ENCODE data around the gene AP3B1. TPM values are rescaled to one million over a fixed set of nuclear protein-coding genes. Genes with fewer than 3 reads are reported as not detected.

Gene AP3B1
- total RNA-seq, 4 donors from 2014 or later, result 31.2 to 42.1 (median 36.2) TPM

GRCh38 chr5:77963795-77964194 is 330.7 kb downstream of the AP3B1 start:
- no peak overlapping the region for H3K4me3 ChIP-seq
- intact Hi-C loops (cut with DNase I), result no loop called here
- 90% methylated on average over 4 of the region's 4 CpGs for WGBS
- no peaks in the 10 kb centered on the region for H3K4me1 ChIP-seq
- no peaks in the 10 kb centered on the region for H3K36me3 ChIP-seq
- H3K27me3 ChIP-seq, result peaks cover 0 to 34% (median 2%) of the 10 kb centered on the region in 4 donors
- TF ChIP-seq CTCF (IDR thresholded peaks at IDR 0.05), result no peak
- no peak for TF ChIP-seq POLR2A (IDR thresholded peaks at IDR 0.05; ENCODE audit: low read depth)
- TF ChIP-seq EP300 (IDR thresholded peaks at IDR 0.05), result no peak
- TF ChIP-seq POLR2AphosphoS5 (IDR thresholded peaks at IDR 0.05), result no peak
- no peak overlapping the region for H3K27ac ChIP-seq (replicated peaks in 1 of 4)
- DNase-seq (ENCODE audit: extremely low spot score), result no peak
- H3K9me3 ChIP-seq, result no peaks in the 10 kb centered on the region

- no peak for DNase-seq (ENCODE audit: extremely low spot score)
- H3K4me3 ChIP-seq, result no peak overlapping the region
- H3K36me3 ChIP-seq, result no peaks in the 10 kb centered on the region
- no peaks in the 10 kb centered on the region for H3K9me3 ChIP-seq
- intact Hi-C loops (cut with DNase I), result no loop called here
- peaks cover 0 to 9% (median 6%) of the 10 kb centered on the region in 4 donors for H3K4me1 ChIP-seq
- TF ChIP-seq POLR2A (IDR thresholded peaks at IDR 0.05; ENCODE audit: low read depth) (no peak), EP300 (IDR thresholded peaks at IDR 0.05) (no peak), CTCF (IDR thresholded peaks at IDR 0.05) (no peak), POLR2AphosphoS5 (IDR thresholded peaks at IDR 0.05) (no peak)
- H3K27me3 ChIP-seq, result peaks cover 0 to 43% (median 15%) of the 10 kb centered on the region in 4 donors
- WGBS, result 75% methylated on average over 2 of the region's 2 CpGs
- H3K27ac ChIP-seq (replicated peaks in 1 of 4), result no peak overlapping the region
Observed at GRCh38 chr5:77960863-77961396, 333.6 kb downstream of the AP3B1 start.

GRCh38 chr5:77960305-77960704 is 334.2 kb downstream of the AP3B1 start:
- no peaks in the 10 kb centered on the region for H3K9me3 ChIP-seq
- H3K4me3 ChIP-seq, result no peak overlapping the region
- intact Hi-C loops (cut with DNase I), result no loop called here
- WGBS, result 80% methylated on average over 1 of the region's 1 CpG
- H3K4me1 ChIP-seq, result peaks cover 0 to 9% (median 6%) of the 10 kb centered on the region in 4 donors
- DNase-seq (ENCODE audit: extremely low spot score), result no peak
- TF ChIP-seq CTCF (IDR thresholded peaks at IDR 0.05) (no peak), POLR2A (IDR thresholded peaks at IDR 0.05; ENCODE audit: low read depth) (no peak), POLR2AphosphoS5 (IDR thresholded peaks at IDR 0.05) (no peak), EP300 (IDR thresholded peaks at IDR 0.05) (no peak)
- H3K27ac ChIP-seq (replicated peaks in 1 of 4), result no peak overlapping the region
- H3K36me3 ChIP-seq, result no peaks in the 10 kb centered on the region
- peaks cover 0 to 43% (median 15%) of the 10 kb centered on the region in 4 donors for H3K27me3 ChIP-seq

- H3K27ac ChIP-seq (replicated peaks in 1 of 4), result no peak overlapping the region
- no peak for DNase-seq (ENCODE audit: extremely low spot score)
- no peaks in the 10 kb centered on the region for H3K9me3 ChIP-seq
- H3K36me3 ChIP-seq, result no peaks in the 10 kb centered on the region
- peaks cover 0 to 43% (median 15%) of the 10 kb centered on the region in 4 donors for H3K27me3 ChIP-seq
- intact Hi-C loops (cut with DNase I), result no loop called here
- H3K4me1 ChIP-seq, result peaks cover 0 to 9% (median 6%) of the 10 kb centered on the region in 4 donors
- 57% methylated on average over 12 of the region's 12 CpGs for WGBS
- TF ChIP-seq EP300 (IDR thresholded peaks at IDR 0.05) (no peak), POLR2A (IDR thresholded peaks at IDR 0.05; ENCODE audit: low read depth) (no peak), CTCF (IDR thresholded peaks at IDR 0.05) (no peak), POLR2AphosphoS5 (IDR thresholded peaks at IDR 0.05) (no peak)
- no peak overlapping the region for H3K4me3 ChIP-seq
Observed at GRCh38 chr5:77958642-77959330, 335.7 kb downstream of the AP3B1 start.
